ENCODE measurements around the gene XYLT1. TPM values are rescaled to one million over a fixed set of nuclear protein-coding genes. Genes with fewer than 3 reads are reported as not detected.

XYLT1 gene
- total and polyA plus RNA-seq, 2 of the 13 experiments (the other 11 are each of a cell fraction or from before 2014, with no cell fraction given): not detected

DNA sequence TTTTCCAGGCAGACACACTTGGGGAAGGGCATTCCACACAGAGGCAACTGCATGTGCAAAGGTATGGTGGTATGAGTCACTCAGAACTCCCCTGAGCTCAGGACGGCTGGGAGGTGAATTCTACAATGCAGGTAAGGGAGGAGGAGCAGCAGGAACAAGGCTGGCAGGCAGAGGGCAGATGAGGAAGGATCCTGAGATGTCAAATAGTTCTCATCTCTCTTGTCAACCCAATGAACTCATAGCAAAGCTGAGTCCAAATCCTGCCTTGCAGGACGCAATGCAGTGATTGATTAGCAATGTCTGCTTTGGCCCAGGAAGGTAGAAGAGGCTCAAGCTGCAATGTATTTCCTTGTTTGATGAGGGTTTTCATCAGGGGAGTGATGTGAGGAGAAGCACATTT, 243.5 kb downstream of the XYLT1 start (continued):
- TF ChIP-seq KLF6 (CRISPR knock-in tag; IDR thresholded peaks at IDR 0.05): no peak
- TF ChIP-seq ZNF564 (CRISPR knock-in tag; IDR thresholded peaks at IDR 0.05): no peak
- no peak for TF ChIP-seq RCOR2 (CRISPR knock-in tag; IDR thresholded peaks at IDR 0.05)
- TF ChIP-seq CHD4 (IDR thresholded peaks at IDR 0.05; ENCODE audit: borderline replicate concordance, low read length): no peak
- no peak for TF ChIP-seq AGO2 (optimal IDR thresholded peaks at IDR 0.05; ENCODE audit: low read depth, low read length)

DNA sequence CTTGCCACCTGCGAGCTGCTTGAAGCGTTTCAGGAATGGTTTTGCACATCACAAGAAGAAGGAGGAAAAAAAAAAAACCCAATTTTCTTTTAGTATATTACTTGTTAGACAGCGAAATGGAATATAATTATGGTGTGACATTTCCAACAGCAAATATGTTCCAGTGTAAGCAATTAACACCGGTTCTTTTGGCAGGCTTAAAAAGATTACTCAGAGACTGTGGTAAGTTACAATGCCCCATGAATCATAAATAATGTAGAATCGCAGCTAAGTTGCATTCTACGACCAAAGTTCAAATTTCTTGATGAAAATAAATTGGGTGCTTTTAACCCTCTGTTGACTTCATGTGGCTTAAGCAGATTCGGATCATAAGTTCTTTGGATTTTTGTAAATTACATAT, 245.2 kb downstream of the XYLT1 start:
- DNase-seq (ENCODE audit: low spot score): no peak
- FAIRE-seq: no peak
- in situ Hi-C loops (cut with HindIII; ENCODE audit: extremely low pct_ligation_motif_present, low pct_unique_long_range_greater_than_20kb): no loop called here
- H3K27me3 ChIP-seq (ENCODE audit: control insufficient read depth in 1 of 2, insufficient read depth in 2 of 2, low read length in 2 of 2): peaks cover 1 to 19% of the 10 kb centered on the region in 2 experiments; a peak in 3 of 5 replicates
- 14% methylated on average over 7 of the region's 7 CpGs for WGBS (ENCODE audit: low lambda C conversion rate)
- H3K27ac ChIP-seq (ENCODE audit: extremely low read length, insufficient read depth, low read length): no peak overlapping the region
- H3K36me3 ChIP-seq (replicated peaks in 1 of 2; ENCODE audit: control insufficient read depth in 1 of 2, insufficient read depth in 2 of 2, low read length in 2 of 2): no peaks in the 10 kb centered on the region
- H3K79me2 ChIP-seq (ENCODE audit: insufficient read depth, low read length): no peaks in the 10 kb centered on the region
- H2AFZ ChIP-seq (ENCODE audit: low read length): no peak overlapping the region
- H3K9ac ChIP-seq (ENCODE audit: insufficient read depth, low read depth, low read length): no peak overlapping the region
- no peaks in the 10 kb centered on the region for H4K20me1 ChIP-seq (ENCODE audit: insufficient read depth, low read length)
- ChIA-PET POLR2A (no interaction called here), CTCF (ENCODE audit: low intra/inter-chr PET ratio, low total read pairs) (no interaction called here)
- no peak overlapping the region for H3K4me2 ChIP-seq (ENCODE audit: low read depth, low read length)
- no peak for ATAC-seq
- intact Hi-C loops (cut with micrococcal nuclease; ENCODE audit: unreplicated experiment): no loop called here
- TF ChIP-seq ZNF180 (CRISPR knock-in tag; IDR thresholded peaks at IDR 0.05; ENCODE audit: borderline replicate concordance, low read depth): no peak
- TF ChIP-seq KLF15 (CRISPR knock-in tag; IDR thresholded peaks at IDR 0.05; ENCODE audit: borderline replicate concordance): no peak
- TF ChIP-seq, protein P1, sequence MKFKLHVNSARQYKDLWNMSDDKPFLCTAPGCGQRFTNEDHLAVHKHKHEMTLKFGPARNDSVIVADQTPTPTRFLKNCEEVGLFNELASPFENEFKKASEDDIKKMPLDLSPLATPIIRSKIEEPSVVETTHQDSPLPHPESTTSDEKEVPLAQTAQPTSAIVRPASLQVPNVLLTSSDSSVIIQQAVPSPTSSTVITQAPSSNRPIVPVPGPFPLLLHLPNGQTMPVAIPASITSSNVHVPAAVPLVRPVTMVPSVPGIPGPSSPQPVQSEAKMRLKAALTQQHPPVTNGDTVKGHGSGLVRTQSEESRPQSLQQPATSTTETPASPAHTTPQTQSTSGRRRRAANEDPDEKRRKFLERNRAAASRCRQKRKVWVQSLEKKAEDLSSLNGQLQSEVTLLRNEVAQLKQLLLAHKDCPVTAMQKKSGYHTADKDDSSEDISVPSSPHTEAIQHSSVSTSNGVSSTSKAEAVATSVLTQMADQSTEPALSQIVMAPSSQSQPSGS (CRISPR knock-in tag; IDR thresholded peaks at IDR 0.05): no peak
- H3K4me1 ChIP-seq (ENCODE audit: insufficient read depth, low read length): no peaks in the 10 kb centered on the region
- no peaks in the 10 kb centered on the region for H3K9me3 ChIP-seq (ENCODE audit: low read length)
- no peak overlapping the region for H3K4me3 ChIP-seq (replicated peaks in 1 of 3; ENCODE audit: insufficient read depth in 1 of 3, low read depth in 2 of 3, low read length in 3 of 3)
- no TSS peak for BruUV-seq (replicated peaks)

All from HepG2 (cell line).